Measurements from ENCODE around the gene FBXW7.

GRCh38 chr4:152462695-152463094 is 73.2 kb downstream of the FBXW7 start:
- TF ChIP-seq POLR2A (IDR thresholded peaks at IDR 0.05) (no peak), CTCF (IDR thresholded peaks at IDR 0.05) (no peak)

Measured in lower leg skin (tissue), 3 donors.